ENCODE results near the gene CDH18. TPM values are rescaled to one million over a fixed set of nuclear protein-coding genes. Genes with fewer than 3 reads are reported as not detected.

The CDH18 gene
- total RNA-seq, 4 donors from 2014 or later: not detected

DNA sequence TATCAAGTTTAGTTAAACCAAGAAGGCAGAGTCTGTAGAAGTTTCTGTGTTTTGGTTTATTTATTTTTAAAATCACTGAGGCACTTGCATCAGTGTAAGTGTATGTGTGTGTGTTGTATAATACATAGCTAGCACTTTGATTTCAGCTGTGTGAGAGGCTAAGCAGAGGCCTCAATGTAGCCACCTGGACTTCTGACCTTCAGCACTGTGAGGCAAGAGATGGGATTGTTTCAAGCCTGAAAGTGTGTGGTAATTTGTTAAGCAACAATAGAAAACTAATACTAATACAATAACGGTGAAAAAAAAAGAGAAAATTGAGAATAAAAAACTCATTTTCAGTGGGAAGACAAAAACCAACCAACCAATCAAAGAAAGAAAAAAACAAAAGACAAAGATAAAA is 327.3 kb downstream of the CDH18 start:
- no peak overlapping the region for H3K27ac ChIP-seq
- 44 to 92% methylated on average over 1 of the region's 1 CpG for WGBS, 2 donors (ENCODE audit: low coverage in 1 of 2)
- H3K4me3 ChIP-seq: no peak overlapping the region
- H3K36me3 ChIP-seq: no peaks in the 10 kb centered on the region
- TF ChIP-seq EP300 (IDR thresholded peaks at IDR 0.05) (no peak), POLR2A (IDR thresholded peaks at IDR 0.05) (no peak), POLR2AphosphoS5 (IDR thresholded peaks at IDR 0.05) (no peak)
- TF ChIP-seq, protein P1, sequence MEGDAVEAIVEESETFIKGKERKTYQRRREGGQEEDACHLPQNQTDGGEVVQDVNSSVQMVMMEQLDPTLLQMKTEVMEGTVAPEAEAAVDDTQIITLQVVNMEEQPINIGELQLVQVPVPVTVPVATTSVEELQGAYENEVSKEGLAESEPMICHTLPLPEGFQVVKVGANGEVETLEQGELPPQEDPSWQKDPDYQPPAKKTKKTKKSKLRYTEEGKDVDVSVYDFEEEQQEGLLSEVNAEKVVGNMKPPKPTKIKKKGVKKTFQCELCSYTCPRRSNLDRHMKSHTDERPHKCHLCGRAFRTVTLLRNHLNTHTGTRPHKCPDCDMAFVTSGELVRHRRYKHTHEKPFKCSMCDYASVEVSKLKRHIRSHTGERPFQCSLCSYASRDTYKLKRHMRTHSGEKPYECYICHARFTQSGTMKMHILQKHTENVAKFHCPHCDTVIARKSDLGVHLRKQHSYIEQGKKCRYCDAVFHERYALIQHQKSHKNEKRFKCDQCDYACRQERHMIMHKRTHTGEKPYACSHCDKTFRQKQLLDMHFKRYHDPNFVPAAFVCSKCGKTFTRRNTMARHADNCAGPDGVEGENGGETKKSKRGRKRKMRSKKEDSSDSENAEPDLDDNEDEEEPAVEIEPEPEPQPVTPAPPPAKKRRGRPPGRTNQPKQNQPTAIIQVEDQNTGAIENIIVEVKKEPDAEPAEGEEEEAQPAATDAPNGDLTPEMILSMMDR (IDR thresholded peaks at IDR 0.05): no peak
- no peaks in the 10 kb centered on the region for H3K27me3 ChIP-seq
- no peak for ATAC-seq
- no peaks in the 10 kb centered on the region for H3K4me1 ChIP-seq
- no peaks in the 10 kb centered on the region for H3K9me3 ChIP-seq

- no peak overlapping the region for H3K4me3 ChIP-seq
- H3K4me1 ChIP-seq: no peaks in the 10 kb centered on the region
- no peak for TF ChIP-seq POLR2AphosphoS5 (IDR thresholded peaks at IDR 0.05)
- TF ChIP-seq, protein P1 (IDR thresholded peaks at IDR 0.05): no peak
- TF ChIP-seq EP300 (IDR thresholded peaks at IDR 0.05): no peak
- TF ChIP-seq POLR2A (IDR thresholded peaks at IDR 0.05): no peak
- 40 to 50% methylated on average over 1 to 2 of the region's 2 CpGs for WGBS, 2 donors (ENCODE audit: low coverage in 1 of 2)
- no peak for ATAC-seq
- H3K27me3 ChIP-seq: no peaks in the 10 kb centered on the region
- no peaks in the 10 kb centered on the region for H3K9me3 ChIP-seq
- H3K27ac ChIP-seq: no peak overlapping the region
- no peaks in the 10 kb centered on the region for H3K36me3 ChIP-seq
Measured at GRCh38 chr5:19655627-19656026, 332.4 kb downstream of the CDH18 start.

- no peaks in the 10 kb centered on the region for H3K9me3 ChIP-seq
- no peak for ATAC-seq
- no peaks in the 10 kb centered on the region for H3K36me3 ChIP-seq
- H3K27ac ChIP-seq: no peak overlapping the region
- TF ChIP-seq, protein P1 (IDR thresholded peaks at IDR 0.05): no peak
- TF ChIP-seq POLR2AphosphoS5 (IDR thresholded peaks at IDR 0.05): no peak
- no peak for TF ChIP-seq POLR2A (IDR thresholded peaks at IDR 0.05)
- no peak for TF ChIP-seq EP300 (IDR thresholded peaks at IDR 0.05)
- WGBS, 2 donors (ENCODE audit: low coverage in 1 of 2): 79 to 80% methylated on average over 2 to 4 of the region's 4 CpGs
- H3K4me1 ChIP-seq: no peaks in the 10 kb centered on the region
- H3K4me3 ChIP-seq: no peak overlapping the region
- H3K27me3 ChIP-seq: no peaks in the 10 kb centered on the region
Measured at GRCh38 chr5:19638461-19638860, 349.5 kb downstream of the CDH18 start.

GRCh38 chr5:19630876-19631275 is 357.1 kb downstream of the CDH18 start:
- Histone ChIP-seq H3K4me1 (no peaks in the 10 kb centered on the region), H3K9me3 (no peaks in the 10 kb centered on the region), H3K36me3 (no peaks in the 10 kb centered on the region), H3K27me3 (no peaks in the 10 kb centered on the region), H3K4me3 (no peak overlapping the region), H3K27ac (no peak overlapping the region)
- ATAC-seq: no peak
- WGBS, 2 donors (ENCODE audit: low coverage in 1 of 2): 86 to 100% methylated on average over 2 of the region's 2 CpGs
- no peak for TF ChIP-seq EP300 (IDR thresholded peaks at IDR 0.05)
- no peak for TF ChIP-seq POLR2A (IDR thresholded peaks at IDR 0.05)
- TF ChIP-seq, protein P1 (IDR thresholded peaks at IDR 0.05): no peak
- no peak for TF ChIP-seq POLR2AphosphoS5 (IDR thresholded peaks at IDR 0.05)

- no peak for ATAC-seq
- no peaks in the 10 kb centered on the region for H3K36me3 ChIP-seq
- H3K27me3 ChIP-seq: no peaks in the 10 kb centered on the region
- WGBS, 2 donors (ENCODE audit: low coverage in 1 of 2): 68 to 77% methylated on average over 2 of the region's 2 CpGs
- H3K27ac ChIP-seq: no peak overlapping the region
- TF ChIP-seq POLR2A (IDR thresholded peaks at IDR 0.05) (no peak), POLR2AphosphoS5 (IDR thresholded peaks at IDR 0.05) (no peak), EP300 (IDR thresholded peaks at IDR 0.05) (no peak)
- TF ChIP-seq, protein P1 (IDR thresholded peaks at IDR 0.05): no peak
- no peak overlapping the region for H3K4me3 ChIP-seq
- H3K4me1 ChIP-seq: no peaks in the 10 kb centered on the region
- no peaks in the 10 kb centered on the region for H3K9me3 ChIP-seq
Measured at GRCh38 chr5:19626211-19626610, 361.8 kb downstream of the CDH18 start.
